ENCODE data around the gene CRACR2A.

CRACR2A gene

GRCh38 chr12:3752096-3752709, 706 bp downstream of the CRACR2A start:
- DNase-seq, result no peak

GRCh38 chr12:3751151-3752095, 1.5 kb downstream of the CRACR2A start:
- no peak for DNase-seq

- no peak for DNase-seq
Measured at GRCh38 chr12:3750616-3751015, 2.3 kb downstream of the CRACR2A start.

- DNase-seq, result no peak
Measured at GRCh38 chr12:3748620-3749019, 4.3 kb downstream of the CRACR2A start.

- DNase-seq, result no peak
Measured at GRCh38 chr12:3747976-3748619, 4.8 kb downstream of the CRACR2A start.

- DNase-seq, result no peak
Measured at GRCh38 chr12:3747543-3747942, 5.4 kb downstream of the CRACR2A start.

- no peak for DNase-seq
Measured at GRCh38 chr12:3746758-3747157, 6.2 kb downstream of the CRACR2A start.

GRCh38 chr12:3745152-3745551, 7.8 kb downstream of the CRACR2A start:
- DNase-seq, result no peak

GRCh38 chr12:3744229-3744901, 8.5 kb downstream of the CRACR2A start:
- DNase-seq, result no peak

- no peak for DNase-seq
Measured at GRCh38 chr12:3743803-3744202, 9.1 kb downstream of the CRACR2A start.

GRCh38 chr12:3741882-3742672, 10.8 kb downstream of the CRACR2A start:
- no peak for DNase-seq

GRCh38 chr12:3740480-3741231, 12.3 kb downstream of the CRACR2A start:
- no peak for DNase-seq

GRCh38 chr12:3735432-3735831, 17.5 kb downstream of the CRACR2A start:
- DNase-seq, result no peak

- peak; percentile 13 for DNase-seq
Measured at GRCh38 chr12:3732901-3733300, 20.0 kb downstream of the CRACR2A start.

GRCh38 chr12:3730111-3730510, 22.8 kb downstream of the CRACR2A start:
- DNase-seq, result no peak

- DNase-seq, result no peak
Measured at GRCh38 chr12:3728686-3729085, 24.2 kb downstream of the CRACR2A start.

- DNase-seq, result peak; percentile 20
Measured at GRCh38 chr12:3727877-3728632, 24.9 kb downstream of the CRACR2A start.

GRCh38 chr12:3727354-3727753, 25.6 kb downstream of the CRACR2A start:
- no peak for DNase-seq

- no peak for DNase-seq
Measured at GRCh38 chr12:3726456-3726855, 26.5 kb downstream of the CRACR2A start.

GRCh38 chr12:3725388-3726115, 27.4 kb downstream of the CRACR2A start:
- no peak for DNase-seq

All from DMS79 (cell line).